Ishikawa (cell line): ENCODE data around the gene ASB5.

Experiments
- CEBPB ChIP-seq: IDR thresholded peaks from 2 replicates; pipeline ENCODE4 v1.6.1; 2012
- CREB1 ChIP-seq: IDR thresholded peaks from 2 replicates; pipeline ENCODE4 v1.6.1; 2012; ENCODE audit warnings: low read depth
- EGR1 ChIP-seq: IDR thresholded peaks from 2 replicates; pipeline ENCODE4 v1.6.1; 2012
- EP300 ChIP-seq: IDR thresholded peaks from 2 replicates; pipeline ENCODE4 v1.6.1; 2012; ENCODE audit warnings: borderline replicate concordance
- FOXM1 ChIP-seq: IDR thresholded peaks from 2 replicates; pipeline ENCODE4 v1.6.1; 2012; ENCODE audit warnings: low read depth, borderline replicate concordance
- MAX ChIP-seq: IDR thresholded peaks from 2 replicates; pipeline ENCODE4 v1.6.1; 2012
- NFIC ChIP-seq: IDR thresholded peaks from 2 replicates; pipeline ENCODE4 v1.6.1; 2012
- RAD21 ChIP-seq: IDR thresholded peaks from 2 replicates; pipeline ENCODE4 v1.6.1; 2012; ENCODE audit warnings: low read depth
- REST ChIP-seq: IDR thresholded peaks from 2 replicates; pipeline ENCODE4 v1.6.1; 2012; ENCODE audit warnings: low read depth, mild to moderate bottlenecking
- TAF1 ChIP-seq: IDR thresholded peaks from 2 replicates; pipeline ENCODE4 v1.6.1; 2012; ENCODE audit warnings: low read depth, mild to moderate bottlenecking
- TCF12 ChIP-seq: IDR thresholded peaks from 2 replicates; pipeline ENCODE4 v1.6.1; 2012; ENCODE audit warnings: low read depth
- TEAD4 ChIP-seq: IDR thresholded peaks from 2 replicates; pipeline ENCODE4 v1.6.1; 2012
- USF1 ChIP-seq: IDR thresholded peaks from 2 replicates; pipeline ENCODE4 v1.6.1; 2012
- YY1 ChIP-seq: IDR thresholded peaks from 2 replicates; pipeline ENCODE4 v1.6.1; 2012; ENCODE audit warnings: low read depth
- ZBTB7A ChIP-seq: IDR thresholded peaks from 2 replicates; pipeline ENCODE4 v1.6.1; 2012; ENCODE audit warnings: low read depth

ASB5 gene

GRCh38 chr4:176277162-176277904, 8.3 kb upstream of the ASB5 start:
- TF ChIP-seq ZBTB7A (no peak), RAD21 (peak; percentile 64)

GRCh38 chr4:176276710-176277109, 7.7 kb upstream of the ASB5 start:
- TF ChIP-seq TAF1 (no peak), FOXM1 (no peak), CEBPB (no peak)

- no peak for TF ChIP-seq EGR1
- TF ChIP-seq TCF12 = no peak
- TF ChIP-seq FOXM1 = no peak
- TF ChIP-seq TEAD4 = no peak
- TF ChIP-seq TAF1 = no peak
- TF ChIP-seq REST = no peak
- no peak for TF ChIP-seq USF1
- no peak for TF ChIP-seq RAD21
- TF ChIP-seq CREB1 = no peak
- no peak for TF ChIP-seq ZBTB7A
- TF ChIP-seq YY1 = no peak
- no peak for TF ChIP-seq MAX
- TF ChIP-seq NFIC = no peak
- no peak for TF ChIP-seq CEBPB
- no peak for TF ChIP-seq EP300
Measured at GRCh38 chr4:176274441-176274840, 5.4 kb upstream of the ASB5 start.

GRCh38 chr4:176273736-176274135, 4.7 kb upstream of the ASB5 start:
- TF ChIP-seq MAX (no peak), CEBPB (no peak), CREB1 (no peak), REST (no peak), RAD21 (no peak), ZBTB7A (no peak), EGR1 (no peak), EP300 (no peak), TEAD4 (no peak), TAF1 (no peak), YY1 (no peak), NFIC (no peak), FOXM1 (no peak)

GRCh38 chr4:176272799-176273198, 3.8 kb upstream of the ASB5 start:
- TF ChIP-seq MAX (no peak), TAF1 (no peak), CREB1 (no peak), EGR1 (no peak), ZBTB7A (no peak), TCF12 (no peak), NFIC (no peak), YY1 (no peak), CEBPB (no peak), TEAD4 (no peak)

- TF ChIP-seq RAD21 (no peak), ZBTB7A (no peak), TCF12 (no peak), YY1 (no peak), EP300 (no peak)
Measured at GRCh38 chr4:176271749-176272148, 2.7 kb upstream of the ASB5 start.

GRCh38 chr4:176270669-176271068, 1.6 kb upstream of the ASB5 start:
- no peak; the same call in 1 of the 2 replicates for TF ChIP-seq FOXM1
- TF ChIP-seq TCF12 = peak; percentile 80
- no peak for TF ChIP-seq TAF1
- TF ChIP-seq ZBTB7A = no peak
- TF ChIP-seq RAD21 = no peak
- peak; percentile 73 for TF ChIP-seq TEAD4
- TF ChIP-seq EP300 = peak; percentile 75; the same call in 1 of the 2 replicates
